Adipocyte (in vitro differentiated cells): Measurements from ENCODE around the gene CD44.
"Not testable (repeated sequence)": the region's sequence is repeated elsewhere in the genome, so short reads cannot be mapped to it uniquely, and the experiment has no call there.

Experiments
- DNase-seq: peaks from one replicate; pipeline ENCODE4 v3.0.0-alpha.2; 2015; ENCODE audit warnings: low read depth
- H3K27me3 ChIP-seq: replicated peaks from 2 replicates; pipeline ENCODE4 v1.7.0; 2013; ENCODE audit warnings: mild to moderate bottlenecking, low read length, moderate library complexity; ENCODE audit not compliant: control insufficient read depth, insufficient read depth
- H3K36me3 ChIP-seq: 2 replicates; pipeline ENCODE4 v1.7.0; 2013; ENCODE audit warnings: low read length, mild to moderate bottlenecking, moderate library complexity; ENCODE audit not compliant: control insufficient read depth, insufficient read depth, severe bottlenecking
- H3K4me1 ChIP-seq: 2 replicates; pipeline ENCODE4 v1.7.0; 2013; ENCODE audit warnings: mild to moderate bottlenecking, low read length, moderate library complexity; ENCODE audit not compliant: control insufficient read depth, insufficient read depth
- H3K4me3 ChIP-seq: 2 replicates; pipeline ENCODE4 v1.7.0; 2013; ENCODE audit warnings: mild to moderate bottlenecking, low read length, moderate library complexity
- H3K9ac ChIP-seq: 2 replicates; pipeline ENCODE4 v1.7.0; 2013; ENCODE audit warnings: mild to moderate bottlenecking, low read length, moderate library complexity
- H3K9me3 ChIP-seq: 2 replicates; pipeline ENCODE4 v1.7.0; 2013; ENCODE audit warnings: mild to moderate bottlenecking, low read length, moderate library complexity; ENCODE audit not compliant: control insufficient read depth

CD44 gene

DNA sequence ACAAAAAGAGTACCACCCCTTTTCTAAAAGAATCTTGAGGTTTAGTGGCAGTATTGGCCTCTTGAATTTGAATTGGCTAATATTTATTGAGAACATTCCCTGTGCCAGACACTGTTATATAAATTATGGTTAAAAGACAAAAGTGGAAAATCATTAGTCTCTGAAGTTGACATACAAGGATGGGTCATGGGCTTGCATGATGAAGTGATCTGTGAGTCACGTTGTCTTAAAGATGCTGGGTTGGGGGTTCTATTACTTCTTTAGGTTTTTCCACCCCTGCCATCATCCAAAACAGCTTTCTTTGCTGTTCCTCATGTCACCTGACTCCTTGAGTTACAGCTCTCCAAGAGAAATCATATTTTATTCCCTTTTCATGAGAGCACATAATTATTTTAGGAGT is 85.0 kb downstream of the CD44 start:
- H3K9me3 ChIP-seq = no peaks in the 10 kb centered on the region
- peak; percentile 15 for DNase-seq
- H3K27me3 ChIP-seq = no peaks in the 10 kb centered on the region
- H3K4me1 ChIP-seq = peaks cover 24% of the 10 kb centered on the region
- H3K36me3 ChIP-seq = peaks cover 97% of the 10 kb centered on the region
- no peak overlapping the region for H3K4me3 ChIP-seq
- peak overlapping the region; percentile 31 for H3K9ac ChIP-seq

DNA sequence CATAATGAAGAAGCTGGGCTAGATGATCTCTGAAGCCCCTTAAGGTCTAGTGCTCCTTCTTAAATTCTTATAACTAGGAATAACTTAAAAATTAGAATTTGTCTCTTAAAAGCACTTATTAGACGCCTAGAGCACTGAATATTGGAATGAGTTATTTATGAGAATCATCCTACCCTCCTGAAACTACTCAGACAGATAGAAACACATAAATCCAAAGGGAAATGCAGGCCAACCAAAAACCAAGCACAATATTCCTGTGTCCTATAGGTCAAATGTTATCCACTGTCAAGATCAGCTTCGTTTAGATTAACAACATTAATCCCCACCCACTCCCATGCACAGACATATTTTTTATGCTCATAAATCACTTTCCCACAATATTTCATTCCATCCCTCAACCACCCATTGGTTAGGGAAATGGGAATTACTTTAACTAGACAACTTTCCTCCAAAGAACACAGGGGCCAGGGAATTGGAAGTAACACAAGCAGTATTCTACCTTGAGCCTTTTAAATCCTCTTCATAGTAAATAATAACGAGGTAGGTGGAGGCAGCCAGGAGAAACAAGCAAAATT is 87.1 kb downstream of the CD44 start:
- Histone ChIP-seq H3K4me3 (no peak overlapping the region), H3K9ac (no peak overlapping the region), H3K27me3 (no peaks in the 10 kb centered on the region), H3K36me3 (peaks cover 97% of the 10 kb centered on the region), H3K9me3 (no peaks in the 10 kb centered on the region), H3K4me1 (peaks cover 23% of the 10 kb centered on the region)
- no peak for DNase-seq

DNA sequence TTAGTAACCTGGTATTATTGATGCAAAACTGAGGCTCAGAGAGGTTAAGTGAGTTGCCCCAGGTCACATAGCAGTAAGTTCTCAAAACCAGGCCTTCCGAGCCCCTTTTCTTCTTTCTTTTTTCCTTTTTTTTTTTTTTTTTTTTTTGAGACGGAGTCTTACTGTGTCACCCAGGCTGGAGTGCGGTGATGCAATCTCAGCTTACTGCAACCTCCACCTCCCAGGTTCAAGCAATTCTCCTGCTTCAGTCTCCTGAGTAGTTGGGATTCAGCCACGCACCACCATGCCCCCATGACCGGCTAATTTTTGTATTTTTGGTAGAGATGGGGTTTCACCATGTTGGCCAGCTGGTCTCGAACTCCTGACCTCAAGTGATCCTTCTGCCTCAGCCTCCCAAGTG is 87.8 kb downstream of the CD44 start:
- not testable (repeated sequence) for DNase-seq, H3K27me3 ChIP-seq, H3K9ac ChIP-seq, H3K9me3 ChIP-seq, H3K4me3 ChIP-seq
- peaks cover 20% of the 10 kb centered on the region for H3K4me1 ChIP-seq
- H3K36me3 ChIP-seq = peaks cover 97% of the 10 kb centered on the region

DNA sequence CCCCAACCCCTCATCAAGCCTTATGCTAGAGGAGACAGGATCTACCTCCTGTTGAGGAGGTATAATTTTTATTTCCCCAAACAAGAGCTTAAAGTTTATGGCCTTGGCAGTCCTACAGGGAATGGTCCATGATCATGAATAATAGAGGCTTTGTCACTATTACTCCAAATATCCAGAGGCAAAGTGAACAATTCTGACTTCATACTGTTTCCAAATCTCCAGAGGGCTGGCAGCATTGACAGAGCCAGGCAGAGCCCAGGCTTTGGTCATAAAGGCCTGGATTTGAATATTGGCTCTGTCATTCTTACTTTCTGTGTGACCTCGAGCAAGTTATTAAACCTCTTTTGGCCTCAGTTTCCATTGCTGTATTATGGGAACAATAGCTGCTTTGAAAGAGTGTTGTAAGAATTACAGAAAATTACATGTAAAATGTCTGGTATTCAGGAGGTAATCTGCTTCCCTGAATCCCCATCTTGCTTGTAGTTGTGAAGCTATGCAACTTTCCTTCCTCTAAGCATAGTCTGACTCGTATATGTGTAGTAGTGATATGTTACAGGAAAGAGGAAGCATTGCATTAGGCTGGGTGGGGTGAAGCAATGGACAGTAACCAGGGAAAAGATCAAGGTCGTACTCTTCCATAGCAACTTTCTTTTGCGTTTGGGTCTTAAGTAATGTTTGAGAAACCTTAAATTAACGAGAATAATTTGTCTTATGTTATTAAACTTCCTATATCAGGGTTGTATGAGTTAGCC is 88.8 kb downstream of the CD44 start:
- Histone ChIP-seq H3K9ac (no peak overlapping the region), H3K9me3 (no peaks in the 10 kb centered on the region), H3K27me3 (no peaks in the 10 kb centered on the region), H3K4me1 (peaks cover 18% of the 10 kb centered on the region), H3K36me3 (peaks cover 90% of the 10 kb centered on the region), H3K4me3 (no peak overlapping the region)
- DNase-seq = no peak

DNA sequence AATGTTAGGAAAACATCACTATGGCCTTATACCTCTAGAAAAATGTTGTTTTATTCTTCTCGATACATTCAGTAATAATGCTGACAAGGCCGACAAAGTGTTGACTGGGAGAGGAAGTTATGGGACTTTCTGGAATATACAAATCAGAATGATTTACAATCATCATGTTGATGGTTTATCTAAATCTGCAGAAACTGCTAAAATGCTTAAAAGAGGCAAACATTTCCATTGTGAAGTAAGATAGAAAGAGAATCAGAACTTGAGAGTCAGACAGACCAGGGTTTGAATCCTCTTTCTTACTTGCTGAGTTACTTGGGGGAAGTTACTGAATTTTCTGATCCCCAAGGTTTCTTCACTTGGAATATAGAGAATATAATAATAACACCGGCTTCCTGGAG is 89.4 kb downstream of the CD44 start:
- Histone ChIP-seq H3K4me3 (no peak overlapping the region), H3K36me3 (peaks cover 84% of the 10 kb centered on the region), H3K4me1 (peaks cover 15% of the 10 kb centered on the region), H3K27me3 (no peaks in the 10 kb centered on the region), H3K9me3 (no peaks in the 10 kb centered on the region), H3K9ac (no peak overlapping the region)
- no peak for DNase-seq

DNA sequence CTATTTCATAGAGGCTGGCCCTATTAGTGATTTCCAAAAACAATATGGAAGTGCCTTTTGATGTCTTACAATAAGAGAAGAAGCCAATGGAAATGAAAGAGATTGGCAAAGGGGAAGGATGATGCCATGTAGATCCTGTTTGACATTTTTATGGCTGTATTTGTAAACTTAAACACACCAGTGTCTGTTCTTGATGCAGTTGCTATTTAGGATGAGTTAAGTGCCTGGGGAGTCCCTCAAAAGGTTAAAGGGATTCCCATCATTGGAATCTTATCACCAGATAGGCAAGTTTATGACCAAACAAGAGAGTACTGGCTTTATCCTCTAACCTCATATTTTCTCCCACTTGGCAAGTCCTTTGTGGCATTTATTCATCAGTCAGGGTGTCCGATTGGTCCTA is 91.4 kb downstream of the CD44 start:
- DNase-seq = no peak
- H3K4me3 ChIP-seq = no peak overlapping the region
- peaks cover 10% of the 10 kb centered on the region for H3K4me1 ChIP-seq
- peaks cover 4% of the 10 kb centered on the region for H3K9me3 ChIP-seq
- peaks cover 64% of the 10 kb centered on the region for H3K36me3 ChIP-seq
- no peaks in the 10 kb centered on the region for H3K27me3 ChIP-seq
- no peak overlapping the region for H3K9ac ChIP-seq

DNA sequence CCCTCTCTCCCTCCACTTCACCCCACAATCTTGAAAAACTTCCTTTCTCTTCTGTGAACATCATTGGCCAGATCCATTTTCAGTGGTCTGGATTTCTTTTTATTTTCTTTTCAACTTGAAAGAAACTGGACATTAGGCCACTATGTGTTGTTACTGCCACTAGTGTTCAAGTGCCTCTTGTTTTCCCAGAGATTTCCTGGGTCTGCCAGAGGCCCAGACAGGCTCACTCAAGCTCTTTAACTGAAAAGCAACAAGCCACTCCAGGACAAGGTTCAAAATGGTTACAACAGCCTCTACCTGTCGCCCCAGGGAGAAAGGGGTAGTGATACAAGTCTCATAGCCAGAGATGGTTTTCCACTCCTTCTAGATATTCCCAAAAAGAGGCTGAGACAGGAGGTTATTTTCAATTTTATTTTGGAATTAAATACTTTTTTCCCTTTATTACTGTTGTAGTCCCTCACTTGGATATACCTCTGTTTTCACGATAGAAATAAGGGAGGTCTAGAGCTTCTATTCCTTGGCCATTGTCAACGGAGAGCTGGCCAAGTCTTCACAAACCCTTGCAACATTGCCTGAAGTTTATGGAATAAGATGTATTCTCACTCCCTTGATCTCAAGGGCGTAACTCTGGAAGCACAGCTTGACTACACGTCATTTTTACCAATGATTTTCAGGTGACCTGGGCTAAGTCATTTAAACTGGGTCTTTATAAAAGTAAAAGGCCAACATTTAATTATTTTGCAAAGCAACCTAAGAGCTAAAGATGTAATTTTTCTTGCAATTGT is 92.3 kb downstream of the CD44 start:
- H3K36me3 ChIP-seq = peaks cover 56% of the 10 kb centered on the region

DNA sequence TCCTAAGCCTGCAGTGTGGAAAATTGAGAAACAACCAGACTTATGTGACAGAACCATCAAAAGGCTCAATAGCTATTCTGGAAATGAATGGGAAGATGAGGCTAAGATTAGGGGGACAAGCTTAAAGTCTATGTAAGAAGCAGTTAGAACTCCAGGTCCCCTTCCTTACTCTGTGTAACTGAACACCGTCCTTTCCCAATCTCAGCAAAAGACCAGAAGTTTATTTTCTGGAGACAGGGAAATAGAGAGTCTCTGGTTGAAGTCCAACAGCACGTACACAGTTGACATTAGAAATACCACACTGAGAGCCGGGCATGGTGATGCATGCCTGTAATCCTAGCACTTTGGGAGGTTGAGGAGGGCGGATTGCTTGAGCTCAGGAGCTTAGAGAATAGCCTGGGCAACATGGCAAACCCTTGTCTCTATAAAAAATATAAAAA is 93.9 kb downstream of the CD44 start:
- H3K36me3 ChIP-seq = peaks cover 40% of the 10 kb centered on the region
- peak; percentile 12 for DNase-seq
- no peak overlapping the region for H3K4me3 ChIP-seq
- no peak overlapping the region for H3K9ac ChIP-seq
- peaks cover 4% of the 10 kb centered on the region for H3K9me3 ChIP-seq
- no peaks in the 10 kb centered on the region for H3K27me3 ChIP-seq
- peaks cover 1% of the 10 kb centered on the region for H3K4me1 ChIP-seq

More for the DNA sequence above, 92.3 kb downstream of the CD44 start:
- H3K4me3 ChIP-seq = no peak overlapping the region
- H3K9me3 ChIP-seq = peaks cover 4% of the 10 kb centered on the region
- no peak for DNase-seq
- peaks cover 10% of the 10 kb centered on the region for H3K4me1 ChIP-seq
- no peaks in the 10 kb centered on the region for H3K27me3 ChIP-seq
- H3K9ac ChIP-seq = no peak overlapping the region

DNA sequence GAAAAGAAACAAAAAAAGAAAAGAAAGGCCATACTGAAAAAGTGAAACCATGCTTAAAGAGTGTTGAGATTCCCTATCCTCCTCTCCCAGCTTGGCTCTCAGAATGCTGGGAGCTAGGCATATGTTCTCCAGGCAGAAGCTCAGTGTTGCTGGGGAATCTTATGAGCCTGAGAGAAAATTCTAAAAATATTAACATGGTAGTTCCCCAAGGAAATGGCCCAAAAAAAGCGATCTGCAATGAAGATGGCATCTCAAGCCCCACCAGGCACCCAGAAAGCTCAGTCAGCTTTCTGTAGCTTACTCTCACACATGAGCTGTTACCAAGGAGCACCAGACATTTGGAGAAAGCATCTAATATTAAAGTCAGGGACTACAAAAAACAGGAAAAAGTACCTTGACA is 94.5 kb downstream of the CD44 start:
- H3K9me3 ChIP-seq = peaks cover 4% of the 10 kb centered on the region
- no peaks in the 10 kb centered on the region for H3K4me1 ChIP-seq
- no peak overlapping the region for H3K4me3 ChIP-seq
- DNase-seq = no peak
- H3K27me3 ChIP-seq = no peaks in the 10 kb centered on the region
- H3K36me3 ChIP-seq = peaks cover 35% of the 10 kb centered on the region
- H3K9ac ChIP-seq = no peak overlapping the region

DNA sequence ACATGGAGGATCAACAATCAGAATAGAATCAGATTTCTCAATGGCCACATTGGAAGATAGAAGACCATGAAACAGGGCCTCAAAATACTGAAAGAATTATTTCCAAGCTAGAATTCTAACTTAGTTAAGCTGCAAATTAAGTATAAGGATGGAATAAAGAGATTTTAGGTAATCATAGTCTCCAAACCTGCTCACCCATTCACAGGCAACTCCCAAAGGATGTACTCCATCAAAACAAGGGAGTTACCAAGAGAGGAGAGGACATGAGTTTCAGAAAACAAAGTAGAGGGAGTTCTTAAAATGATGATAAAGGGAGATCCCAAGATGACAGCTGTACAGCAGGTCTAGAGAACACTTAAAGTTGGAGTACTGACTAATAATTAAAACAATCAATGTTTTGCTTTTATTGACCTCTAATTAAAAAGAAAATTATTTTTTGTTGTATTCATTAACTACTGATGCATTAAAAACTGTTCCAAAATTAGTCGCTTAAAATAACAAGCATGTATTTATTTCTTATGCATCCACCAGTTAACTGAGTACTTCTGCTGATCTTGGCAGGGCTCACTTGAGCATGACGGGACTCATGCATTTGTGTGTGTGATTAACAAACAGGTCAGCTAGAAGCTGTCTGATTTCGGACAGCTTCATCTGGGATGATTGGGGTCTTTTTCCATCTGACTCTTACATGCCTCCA is 95.6 kb downstream of the CD44 start:
- H3K4me3 ChIP-seq = no peak overlapping the region
- peaks cover 24% of the 10 kb centered on the region for H3K36me3 ChIP-seq
- no peaks in the 10 kb centered on the region for H3K4me1 ChIP-seq
- H3K9ac ChIP-seq = no peak overlapping the region
- no peaks in the 10 kb centered on the region for H3K27me3 ChIP-seq
- DNase-seq = no peak
- H3K9me3 ChIP-seq = peaks cover 4% of the 10 kb centered on the region

DNA sequence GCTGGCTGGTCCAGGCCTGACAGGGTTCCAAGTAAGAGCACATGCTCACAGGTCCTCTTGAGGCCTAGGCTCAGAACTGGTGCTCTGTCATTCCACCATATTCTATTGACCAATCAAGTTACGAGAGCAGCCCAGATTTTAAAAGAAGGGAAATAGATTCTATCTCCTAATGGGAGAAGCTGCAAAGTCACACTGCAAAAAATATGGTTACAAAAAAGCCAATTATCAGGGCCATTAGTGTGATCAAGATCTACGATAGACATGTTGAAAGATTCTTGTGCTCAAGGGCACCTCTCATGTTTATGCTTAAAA is 96.1 kb downstream of the CD44 start:
- DNase-seq = no peak
- H3K27me3 ChIP-seq = no peaks in the 10 kb centered on the region
- no peak overlapping the region for H3K9ac ChIP-seq
- H3K9me3 ChIP-seq = peaks cover 4% of the 10 kb centered on the region
- no peak overlapping the region for H3K4me3 ChIP-seq
- no peaks in the 10 kb centered on the region for H3K4me1 ChIP-seq
- H3K36me3 ChIP-seq = peaks cover 19% of the 10 kb centered on the region
